GM18507 (cell line): ENCODE measurements around the gene KLHL14.

ENCODE experiments used
- DNase-seq: peaks from one replicate; pipeline ENCODE4 v3.0.0; 2011; ENCODE audit warnings: low read depth; ENCODE audit not compliant: insufficient read length; ENCODE audit errors: extremely low spot score
- FAIRE-seq: peaks from 2 replicates; lab custom pipeline; 2011; peaks lifted over from hg19 to GRCh38; lab: Jason Lieb, UNC

Gene KLHL14

GRCh38 chr18:32771169-32771751 is 1.6 kb downstream of the KLHL14 start:
- FAIRE-seq (no peak), DNase-seq (no peak)

DNA sequence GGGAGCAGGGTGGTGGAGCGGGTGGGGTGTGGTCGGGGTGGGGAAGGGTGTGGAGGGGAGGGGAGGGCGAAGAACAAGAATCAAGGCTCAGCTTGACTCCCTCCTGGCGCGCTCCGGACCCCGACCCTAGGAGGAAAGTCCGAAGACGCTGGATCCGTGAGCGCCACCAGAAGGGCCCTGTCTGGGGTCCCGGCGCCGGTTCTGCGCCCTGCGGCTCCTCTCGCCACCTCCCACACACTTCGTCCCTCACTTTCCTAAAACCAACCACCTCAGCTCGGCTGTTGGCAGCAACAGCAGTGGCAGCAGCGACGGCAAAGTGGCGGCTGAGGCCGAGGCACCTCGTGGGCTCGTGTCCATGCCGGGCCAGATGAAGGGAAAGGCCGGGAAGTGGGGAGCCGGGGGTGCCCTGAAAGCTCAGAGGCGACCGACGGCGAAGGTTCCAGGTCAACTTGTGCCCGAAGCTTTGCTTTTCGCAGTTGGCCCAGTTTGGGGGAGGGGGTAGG is 2.1 kb downstream of the KLHL14 start:
- no peak for DNase-seq
- FAIRE-seq = no peak

DNA sequence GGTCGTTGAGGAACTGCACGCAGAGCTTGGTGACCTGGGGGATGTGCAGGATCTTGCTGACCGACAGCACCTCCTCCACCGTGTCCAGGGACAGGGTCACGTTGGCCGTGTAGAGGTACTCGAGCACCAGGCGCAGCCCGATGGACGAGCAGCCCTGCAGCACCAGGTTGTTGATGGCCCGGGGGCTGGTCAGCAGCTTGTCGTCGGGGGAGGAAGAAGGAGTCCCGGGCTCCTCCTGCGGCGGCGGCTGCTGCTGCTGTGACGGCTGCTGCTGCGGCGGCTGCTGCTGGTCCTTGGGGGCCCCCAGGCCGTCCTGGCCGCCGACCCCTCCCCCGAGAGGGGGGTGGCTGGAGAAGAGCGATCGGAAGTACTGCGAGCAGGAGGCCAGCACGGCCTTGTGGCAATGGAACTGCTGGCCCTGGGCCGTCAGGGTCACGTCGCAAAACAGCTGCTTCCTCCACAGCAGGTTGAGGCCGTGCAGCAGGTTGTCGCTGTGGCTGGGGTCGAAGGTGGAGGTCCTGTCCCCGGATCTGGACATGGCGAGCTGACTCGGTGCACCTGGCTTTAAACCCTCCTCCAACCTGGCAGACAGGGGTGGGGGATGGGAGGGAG is 2.7 kb downstream of the KLHL14 start:
- FAIRE-seq = no peak
- no peak for DNase-seq

- no peak for DNase-seq
- FAIRE-seq = no peak
Observed at GRCh38 chr18:32769586-32770053, 3.2 kb downstream of the KLHL14 start.

GRCh38 chr18:32769071-32769585 is 3.7 kb downstream of the KLHL14 start:
- DNase-seq (no peak), FAIRE-seq (no peak)

DNA sequence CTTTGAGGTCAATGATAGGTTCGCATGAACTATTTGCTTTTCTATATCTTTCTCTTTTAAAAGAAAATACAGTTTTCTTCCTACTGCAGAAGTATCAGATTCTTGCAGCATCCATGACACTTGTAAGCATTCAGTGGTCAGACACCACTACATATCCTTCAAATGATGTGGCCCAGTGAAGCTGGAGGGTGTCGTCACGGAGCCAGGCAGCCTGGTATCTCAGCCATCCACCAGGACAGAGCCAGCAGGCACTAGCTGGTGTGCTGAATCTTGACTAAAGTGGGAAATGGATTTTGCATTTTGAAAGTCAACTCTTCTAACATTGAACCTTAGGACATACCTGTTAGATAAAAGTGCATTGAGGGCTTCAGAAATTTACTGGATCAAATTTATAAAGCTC is 5.4 kb downstream of the KLHL14 start:
- DNase-seq (no peak), FAIRE-seq (no peak)

GRCh38 chr18:32764611-32765244 is 8.1 kb downstream of the KLHL14 start:
- DNase-seq = no peak
- FAIRE-seq = no peak

DNA sequence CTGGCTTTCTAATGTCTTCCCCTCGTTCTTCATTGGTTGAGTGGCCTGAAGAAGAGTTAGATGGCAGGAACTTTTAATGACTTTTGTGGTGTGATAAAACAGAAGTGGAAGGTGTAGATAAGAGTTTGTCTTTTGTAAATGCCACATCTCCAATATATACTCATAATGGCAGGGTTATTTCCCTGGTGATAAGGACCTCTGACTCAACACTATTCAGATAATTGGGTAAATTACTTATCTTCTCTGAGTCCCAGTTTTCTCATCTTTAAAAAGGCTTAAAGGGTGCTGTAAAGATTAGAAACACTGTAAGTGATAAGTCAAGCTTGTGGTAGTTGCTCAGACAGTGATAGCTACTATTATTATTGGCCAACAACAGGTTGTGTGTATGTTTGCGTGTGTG is 9.5 kb downstream of the KLHL14 start:
- DNase-seq (no peak), FAIRE-seq (no peak)

- no peak for DNase-seq
- FAIRE-seq = no peak
Observed at GRCh38 chr18:32761231-32761630, 11.6 kb downstream of the KLHL14 start.

- FAIRE-seq (peak; percentile 84), DNase-seq (no peak)
Observed at GRCh38 chr18:32760391-32760790, 12.4 kb downstream of the KLHL14 start.

- DNase-seq (no peak), FAIRE-seq (no peak)
Observed at GRCh38 chr18:32759611-32760167, 13.1 kb downstream of the KLHL14 start.

DNA sequence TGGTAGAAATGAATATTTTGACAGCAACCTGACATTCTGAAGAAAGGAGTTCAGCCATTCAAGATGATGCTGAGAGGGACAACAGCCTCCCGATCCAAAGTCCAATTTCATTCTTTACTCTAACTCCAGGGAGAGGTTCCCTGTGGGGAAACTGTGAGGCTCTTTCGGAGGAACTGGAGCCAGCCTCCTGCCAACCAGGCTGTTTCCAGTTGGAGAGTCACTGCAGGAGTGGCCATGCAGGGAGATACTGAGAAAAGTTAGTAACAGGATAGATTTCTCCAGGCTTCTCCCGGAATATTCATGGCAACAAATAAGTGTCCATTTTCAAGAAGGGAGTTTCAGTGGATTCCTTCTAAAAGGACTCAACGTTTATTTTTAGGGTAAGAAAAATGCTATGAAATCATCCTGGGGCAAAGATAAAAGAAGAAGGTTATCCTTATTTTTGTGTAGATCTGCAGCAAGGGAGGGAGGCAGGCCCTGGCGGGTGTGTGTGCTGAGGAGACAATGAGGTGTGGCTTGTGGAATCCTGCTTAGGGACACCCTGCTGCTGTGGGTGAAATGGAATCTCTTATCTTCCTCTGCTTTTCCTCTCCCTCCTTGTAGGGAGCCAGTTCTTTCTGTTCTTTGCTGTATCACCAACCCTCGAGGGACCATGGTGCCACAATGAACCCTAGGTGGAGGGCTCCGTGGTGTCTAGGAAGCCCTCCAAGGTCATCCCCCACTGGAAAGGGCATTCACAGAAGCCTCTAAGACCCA is 18.1 kb downstream of the KLHL14 start:
- no peak for FAIRE-seq
- no peak for DNase-seq

DNA sequence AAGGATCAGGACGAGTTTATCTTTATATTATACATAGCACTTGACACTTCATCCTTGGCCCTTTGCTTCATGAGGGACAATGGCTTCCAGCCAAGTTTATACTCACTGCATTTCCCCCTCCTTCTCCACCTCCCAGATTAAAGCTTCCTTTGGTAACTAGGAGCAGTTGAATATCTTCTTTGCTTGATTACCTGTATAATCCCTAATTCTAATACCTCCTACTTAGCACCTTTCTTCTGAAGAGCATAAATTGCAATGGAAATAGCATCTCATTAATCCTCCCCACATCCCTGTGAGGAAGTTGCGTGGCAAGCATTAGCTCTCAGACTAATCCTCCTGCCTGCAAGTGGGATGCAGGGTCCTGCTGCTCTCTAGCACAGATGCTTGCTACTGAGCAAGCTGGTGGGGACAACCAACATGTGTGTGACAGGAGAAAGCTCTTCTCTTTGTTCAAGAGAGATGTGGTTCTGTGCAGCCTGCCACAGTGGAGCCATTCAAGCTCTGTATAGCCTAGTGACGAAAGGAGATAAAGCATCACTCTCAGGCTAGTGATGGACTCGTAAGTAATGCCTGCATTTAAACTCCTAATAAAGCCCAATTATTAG is 19.1 kb downstream of the KLHL14 start:
- FAIRE-seq = no peak
- no peak for DNase-seq

GRCh38 chr18:32750328-32750727 is 22.5 kb downstream of the KLHL14 start:
- FAIRE-seq (no peak), DNase-seq (no peak)

- FAIRE-seq (no peak), DNase-seq (no peak)
Observed at GRCh38 chr18:32749809-32750208, 23.0 kb downstream of the KLHL14 start.

DNA sequence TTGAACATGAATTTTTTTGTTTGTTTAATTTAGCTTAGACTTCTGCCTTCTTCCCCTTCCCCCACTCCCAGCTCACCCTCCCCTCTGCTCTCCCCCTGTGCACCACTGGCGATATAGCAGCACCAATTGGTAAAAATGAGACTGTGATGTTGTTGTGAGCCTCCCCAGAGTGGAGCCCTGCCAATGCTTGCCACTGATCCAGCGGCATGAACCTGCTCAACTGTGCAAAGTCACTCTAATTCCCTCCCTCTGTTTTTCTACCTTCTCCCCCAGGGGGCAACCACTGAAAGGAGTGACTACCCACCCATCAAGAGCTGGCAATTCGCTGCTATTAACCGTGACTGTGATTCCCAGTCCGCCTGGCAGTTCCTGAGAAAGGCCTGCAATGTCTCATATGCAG is 30.2 kb downstream of the KLHL14 start:
- no peak for DNase-seq
- no peak for FAIRE-seq

DNA sequence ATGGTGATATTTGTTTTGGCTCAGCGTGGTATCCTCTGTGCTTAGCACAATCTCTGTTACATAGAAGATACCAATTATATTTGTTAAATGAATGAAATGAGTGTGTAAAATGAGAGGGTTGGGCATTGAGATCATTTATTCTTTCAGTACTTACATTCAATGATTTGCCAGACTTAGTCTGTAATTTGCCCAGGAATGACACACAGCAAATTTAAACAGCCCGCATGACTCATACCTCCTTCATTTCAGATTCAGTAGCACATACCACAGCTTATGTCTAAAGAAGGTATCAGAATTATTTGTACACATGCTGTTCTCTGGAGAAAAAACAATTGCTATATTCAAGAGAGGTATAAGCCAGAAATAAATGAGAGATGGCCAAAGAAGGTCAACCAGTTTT is 37.0 kb downstream of the KLHL14 start:
- FAIRE-seq (no peak), DNase-seq (no peak)

DNA sequence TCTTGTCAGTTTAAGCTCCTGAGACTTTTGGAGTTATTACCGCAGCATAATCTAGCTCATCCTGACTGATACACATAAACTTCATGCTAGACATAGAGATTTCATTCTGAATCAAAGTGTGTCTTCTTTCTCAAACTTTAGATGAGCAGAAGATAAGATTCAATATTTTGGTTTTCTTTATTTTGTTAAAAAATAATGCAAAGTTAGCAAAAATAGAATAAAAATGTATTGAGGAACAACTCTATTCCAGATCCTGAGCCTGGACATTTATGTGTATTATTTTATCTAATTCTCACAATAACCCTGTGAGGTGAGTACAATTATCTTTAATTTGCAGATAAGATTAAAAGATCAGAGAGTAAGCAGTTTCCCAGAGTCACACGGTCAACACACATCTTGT is 38.4 kb downstream of the KLHL14 start:
- FAIRE-seq = no peak
- DNase-seq = no peak

DNA sequence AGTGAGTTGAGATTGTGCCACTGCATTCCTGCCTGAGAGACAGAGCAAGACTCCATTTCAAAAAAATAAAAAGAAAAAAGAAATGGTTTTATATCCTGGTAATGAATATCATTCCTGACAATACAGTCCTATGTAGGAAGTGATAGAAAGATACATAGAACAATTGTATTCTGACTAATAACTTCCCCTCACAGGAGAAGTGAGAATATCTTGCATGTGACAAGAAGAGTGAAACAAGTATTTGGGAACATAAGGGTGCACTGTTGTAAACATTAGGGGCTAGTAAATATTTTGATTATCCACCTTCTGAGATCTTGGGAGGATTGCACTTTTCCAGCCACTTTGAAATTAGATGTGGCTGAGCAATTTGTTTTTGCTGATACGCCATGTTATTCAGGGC is 40.7 kb downstream of the KLHL14 start:
- FAIRE-seq (no peak), DNase-seq (no peak)
